Measurements from ENCODE around the gene CCDC88C. TPM values are rescaled to one million over a fixed set of nuclear protein-coding genes. Genes with fewer than 3 reads are reported as not detected.

CCDC88C gene
- total RNA-seq, 1 donor from 2014 or later: 12.4 TPM

GRCh38 chr14:91413547-91414474, 3.8 kb downstream of the CCDC88C start:
- peaks cover under 1% of the 10 kb centered on the region for H3K27me3 Mint-ChIP-seq (ENCODE audit: low read depth, unreplicated experiment)
- H3K9me3 Mint-ChIP-seq (ENCODE audit: unreplicated experiment): no peaks in the 10 kb centered on the region
- no peaks in the 10 kb centered on the region for H4K20me1 ChIP-seq (ENCODE audit: insufficient read depth, low read length)
- H3K4me1 Mint-ChIP-seq (ENCODE audit: low read depth, unreplicated experiment): peaks cover 18% of the 10 kb centered on the region
- no peaks in the 10 kb centered on the region for H3K79me2 ChIP-seq (ENCODE audit: insufficient read depth, low read length)
- no peaks in the 10 kb centered on the region for H3K9me3 ChIP-seq (ENCODE audit: insufficient read depth, low read depth, low read length)
- no peaks in the 10 kb centered on the region for H3K36me3 ChIP-seq (ENCODE audit: insufficient read depth, low read length)
- DNase-seq (ENCODE audit: low read depth) (no peak), FAIRE-seq (no peak)
- H3K4me3 Mint-ChIP-seq (ENCODE audit: unreplicated experiment): no peak overlapping the region
- H3K27ac ChIP-seq (ENCODE audit: low read depth, low read length): no peak overlapping the region
- peaks cover 2% of the 10 kb centered on the region for H3K36me3 Mint-ChIP-seq (ENCODE audit: low read depth, unreplicated experiment)
- peaks cover 37% of the 10 kb centered on the region for H3K27me3 ChIP-seq (ENCODE audit: insufficient read depth, low read length)
- H3K4me1 ChIP-seq (ENCODE audit: insufficient read depth, low read length): peaks cover 4% of the 10 kb centered on the region
- H3K9ac ChIP-seq (ENCODE audit: low read length): no peak overlapping the region
- H3K4me3 ChIP-seq (ENCODE audit: insufficient read depth, low read depth, low read length): no peak overlapping the region
- H3K27ac Mint-ChIP-seq (ENCODE audit: unreplicated experiment): no peak overlapping the region
- no peak overlapping the region for H3K4me2 ChIP-seq (ENCODE audit: low read length)
- TF ChIP-seq EZH2 (IDR thresholded peaks at IDR 0.05; ENCODE audit: insufficient read depth, low read length) (no peak), CTCF (IDR thresholded peaks at IDR 0.05; ENCODE audit: insufficient read depth, low read depth, low read length) (no peak)
- H2AFZ ChIP-seq (ENCODE audit: low read depth, low read length): no peak overlapping the region

GRCh38 chr14:91412939-91413338, 4.7 kb downstream of the CCDC88C start:
- no peaks in the 10 kb centered on the region for H4K20me1 ChIP-seq (ENCODE audit: insufficient read depth, low read length)
- Mint-ChIP-seq H3K27ac (ENCODE audit: unreplicated experiment) (no peak overlapping the region), H3K4me1 (ENCODE audit: low read depth, unreplicated experiment) (peaks cover 18% of the 10 kb centered on the region), H3K36me3 (ENCODE audit: low read depth, unreplicated experiment) (peaks cover 4% of the 10 kb centered on the region), H3K4me3 (ENCODE audit: unreplicated experiment) (no peak overlapping the region), H3K27me3 (ENCODE audit: low read depth, unreplicated experiment) (peaks cover 3% of the 10 kb centered on the region), H3K9me3 (ENCODE audit: unreplicated experiment) (no peaks in the 10 kb centered on the region)
- no peaks in the 10 kb centered on the region for H3K36me3 ChIP-seq (ENCODE audit: insufficient read depth, low read length)
- H3K9ac ChIP-seq (ENCODE audit: low read length): no peak overlapping the region
- no peak overlapping the region for H3K4me2 ChIP-seq (ENCODE audit: low read length)
- DNase-seq (ENCODE audit: low read depth) (no peak), FAIRE-seq (no peak)
- H3K27ac ChIP-seq (ENCODE audit: low read depth, low read length): no peak overlapping the region
- TF ChIP-seq EZH2 (IDR thresholded peaks at IDR 0.05; ENCODE audit: insufficient read depth, low read length) (no peak), CTCF (IDR thresholded peaks at IDR 0.05; ENCODE audit: insufficient read depth, low read depth, low read length) (no peak)
- no peaks in the 10 kb centered on the region for H3K79me2 ChIP-seq (ENCODE audit: insufficient read depth, low read length)
- no peaks in the 10 kb centered on the region for H3K9me3 ChIP-seq (ENCODE audit: insufficient read depth, low read depth, low read length)
- no peaks in the 10 kb centered on the region for H3K4me1 ChIP-seq (ENCODE audit: insufficient read depth, low read length)
- no peak overlapping the region for H3K4me3 ChIP-seq (ENCODE audit: insufficient read depth, low read depth, low read length)
- H2AFZ ChIP-seq (ENCODE audit: low read depth, low read length): no peak overlapping the region
- H3K27me3 ChIP-seq (ENCODE audit: insufficient read depth, low read length): peaks cover 34% of the 10 kb centered on the region
